Esophagus squamous epithelium (tissue), 4 donors: Measurements from ENCODE around the gene KRTAP10-8.

Experiments used
- POLR2A ChIP-seq, 4 donors: fragments of 450-650 bp; IDR thresholded peaks; one replicate each; pipeline ENCODE4 v1.6.1; 2017; ENCODE audit warnings: antibody characterized with exemption in 4 of 4, mild to moderate bottlenecking in 4 of 4, moderate library complexity in 3 of 4
- TF ChIP-seq, protein P1 (sequence below), 6 experiments: fragments of 450-650 bp in 4 of 6; fragments of 200-600 bp in 2 of 6; sonication (generic) in 2 of 6; IDR thresholded peaks; one replicate each; pipeline ENCODE4 v1.5.1; 2016 to 2019; ENCODE audit warnings: antibody characterized with exemption in 6 of 6, mild to moderate bottlenecking in 4 of 6, moderate library complexity in 4 of 6

DNA sequence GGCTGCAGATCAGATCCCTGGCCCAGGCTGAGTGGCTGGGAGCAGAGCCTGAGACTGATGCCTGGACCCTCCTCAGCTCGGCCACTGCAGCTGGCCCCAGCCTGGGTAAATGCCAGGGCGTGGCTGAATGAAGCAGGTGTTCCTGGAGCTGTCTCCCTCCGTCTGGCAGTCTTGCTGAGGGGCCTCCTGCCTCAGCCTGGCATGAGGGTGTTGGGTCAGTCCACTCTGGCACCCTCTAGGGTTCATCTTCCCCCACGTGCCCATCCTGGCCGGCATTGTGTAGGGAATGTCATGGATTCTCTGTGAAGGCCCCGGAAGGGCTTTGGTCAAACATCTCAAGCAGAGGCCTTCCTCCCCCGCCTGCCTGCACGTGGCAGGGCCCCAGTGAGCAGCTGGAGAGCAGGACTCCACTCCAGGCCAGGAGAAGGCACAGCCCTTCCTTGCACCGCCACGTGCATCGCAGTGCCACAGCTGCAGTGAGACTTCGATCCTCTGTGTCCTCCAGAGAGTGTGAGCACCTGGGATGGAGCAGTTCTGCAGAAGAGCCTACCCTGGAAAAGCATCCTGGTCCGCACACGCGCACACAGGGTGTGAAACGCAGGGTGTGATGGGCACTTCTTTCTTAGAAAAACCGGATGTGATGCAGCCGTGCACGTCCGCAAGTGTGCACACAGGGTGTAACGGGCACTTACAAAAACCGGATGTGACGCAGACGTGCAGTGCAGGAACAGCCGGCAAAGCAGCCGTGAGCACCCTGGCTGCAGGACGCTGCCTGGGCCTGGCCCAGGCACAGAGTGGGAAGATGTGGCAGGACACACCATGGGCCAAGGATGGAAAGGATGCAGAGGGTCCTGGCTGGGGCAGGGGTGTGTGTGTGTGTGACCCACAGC, 43.0 kb upstream of the KRTAP10-8 start:
- TF ChIP-seq, protein P1, sequence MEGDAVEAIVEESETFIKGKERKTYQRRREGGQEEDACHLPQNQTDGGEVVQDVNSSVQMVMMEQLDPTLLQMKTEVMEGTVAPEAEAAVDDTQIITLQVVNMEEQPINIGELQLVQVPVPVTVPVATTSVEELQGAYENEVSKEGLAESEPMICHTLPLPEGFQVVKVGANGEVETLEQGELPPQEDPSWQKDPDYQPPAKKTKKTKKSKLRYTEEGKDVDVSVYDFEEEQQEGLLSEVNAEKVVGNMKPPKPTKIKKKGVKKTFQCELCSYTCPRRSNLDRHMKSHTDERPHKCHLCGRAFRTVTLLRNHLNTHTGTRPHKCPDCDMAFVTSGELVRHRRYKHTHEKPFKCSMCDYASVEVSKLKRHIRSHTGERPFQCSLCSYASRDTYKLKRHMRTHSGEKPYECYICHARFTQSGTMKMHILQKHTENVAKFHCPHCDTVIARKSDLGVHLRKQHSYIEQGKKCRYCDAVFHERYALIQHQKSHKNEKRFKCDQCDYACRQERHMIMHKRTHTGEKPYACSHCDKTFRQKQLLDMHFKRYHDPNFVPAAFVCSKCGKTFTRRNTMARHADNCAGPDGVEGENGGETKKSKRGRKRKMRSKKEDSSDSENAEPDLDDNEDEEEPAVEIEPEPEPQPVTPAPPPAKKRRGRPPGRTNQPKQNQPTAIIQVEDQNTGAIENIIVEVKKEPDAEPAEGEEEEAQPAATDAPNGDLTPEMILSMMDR (IDR thresholded peaks at IDR 0.05), result no peak
- TF ChIP-seq POLR2A (IDR thresholded peaks at IDR 0.05), result no peak
